ENCODE data around the gene PSME1.

Gene PSME1

DNA sequence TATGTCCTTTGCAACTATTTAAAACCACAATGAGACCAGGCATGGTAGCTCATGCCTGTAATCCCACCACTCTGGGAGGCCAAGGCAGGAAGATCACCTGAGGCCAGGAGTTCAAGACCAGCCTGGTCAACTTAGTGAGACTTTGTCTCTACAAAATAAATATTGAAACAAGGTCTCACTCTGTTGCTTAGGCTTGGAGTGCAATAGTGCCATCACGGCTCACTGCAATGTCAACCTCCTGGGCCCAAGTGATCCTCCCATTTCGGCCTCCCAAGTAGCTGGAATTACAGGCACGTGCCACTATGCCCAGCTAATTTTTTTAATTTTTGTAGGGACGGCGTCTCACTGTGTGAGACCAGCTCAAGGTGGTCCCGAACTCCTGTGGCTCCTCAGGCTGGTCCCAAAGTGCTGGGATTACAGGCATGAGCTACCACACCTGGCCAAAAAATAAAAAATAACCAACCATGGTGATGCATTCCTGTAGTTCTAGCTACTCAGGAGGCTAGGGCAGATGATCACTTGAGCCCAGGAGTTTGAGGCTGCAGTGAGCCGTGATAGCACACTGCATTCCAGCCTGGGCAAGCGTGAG, 6.5 kb upstream of the PSME1 start:
- DNase-seq (ENCODE audit: low read depth in 3 of 3, low spot score in 1 of 3) = no peak

DNA sequence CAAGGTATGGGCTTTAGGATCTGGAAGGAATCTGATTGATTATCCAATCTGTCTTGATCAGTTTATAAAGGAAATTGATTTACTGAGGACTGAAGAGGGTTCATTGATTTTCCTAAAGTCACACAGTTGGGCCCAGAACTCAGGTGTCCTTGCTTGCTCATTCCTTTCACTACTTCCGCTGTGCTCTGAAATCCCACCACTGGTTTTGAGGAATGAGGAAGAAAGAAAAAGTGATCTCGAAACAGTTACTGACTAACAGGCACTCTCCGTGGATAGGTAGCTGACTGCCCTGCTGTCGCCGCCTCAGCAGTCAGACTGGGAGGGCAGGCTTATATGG, 5.6 kb upstream of the PSME1 start, which contains the start of gene FITM1:
FITM1 (plus strand) TSS at position 280 of the 337 bp plus-strand sequence. CDS start 905 bp downstream, outside the sequence.
- DNase-seq (ENCODE audit: low read depth in 3 of 3, low spot score in 1 of 3) = no peak

DNA sequence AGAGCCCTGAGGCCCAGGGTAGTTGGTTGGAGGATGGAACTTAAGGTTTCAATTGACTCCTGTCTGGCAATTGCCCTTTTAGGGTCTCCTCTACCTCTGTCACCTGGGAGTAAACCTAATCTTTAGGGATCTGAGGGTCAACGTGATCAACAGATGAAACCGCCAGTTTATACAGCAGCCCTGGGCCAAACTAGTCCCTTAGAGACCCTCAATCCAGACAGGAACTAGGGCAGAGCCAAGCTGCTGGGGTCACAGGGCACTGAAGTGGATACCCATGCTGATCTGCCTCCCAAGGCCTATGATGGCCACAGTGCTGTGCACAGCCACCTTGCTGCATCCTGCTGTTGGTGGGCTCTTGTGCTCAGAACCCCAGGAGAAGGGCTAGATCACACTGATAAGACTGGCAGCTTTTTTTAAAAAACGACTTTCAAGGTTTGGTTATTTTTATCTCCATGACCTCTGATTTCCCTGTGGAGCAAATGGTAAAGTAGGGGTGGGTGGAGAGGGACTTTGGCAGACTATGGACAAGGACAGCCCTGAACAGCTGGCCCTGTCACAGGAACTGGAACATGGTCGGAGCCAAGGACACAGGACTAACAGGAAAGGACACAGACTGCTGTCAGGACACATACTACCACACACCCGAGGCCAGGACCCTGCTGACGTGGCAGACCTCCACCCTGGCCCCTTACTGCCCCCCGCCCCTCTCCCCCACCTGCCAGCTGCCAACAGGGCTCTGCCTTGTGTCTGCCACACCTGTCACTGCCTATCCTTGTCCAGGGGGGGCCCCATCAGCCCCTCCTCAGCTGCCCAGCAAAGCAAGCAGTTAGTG, 5.1 kb upstream of the PSME1 start:
- no peak for DNase-seq (ENCODE audit: low read depth in 3 of 3, low spot score in 1 of 3)

DNA sequence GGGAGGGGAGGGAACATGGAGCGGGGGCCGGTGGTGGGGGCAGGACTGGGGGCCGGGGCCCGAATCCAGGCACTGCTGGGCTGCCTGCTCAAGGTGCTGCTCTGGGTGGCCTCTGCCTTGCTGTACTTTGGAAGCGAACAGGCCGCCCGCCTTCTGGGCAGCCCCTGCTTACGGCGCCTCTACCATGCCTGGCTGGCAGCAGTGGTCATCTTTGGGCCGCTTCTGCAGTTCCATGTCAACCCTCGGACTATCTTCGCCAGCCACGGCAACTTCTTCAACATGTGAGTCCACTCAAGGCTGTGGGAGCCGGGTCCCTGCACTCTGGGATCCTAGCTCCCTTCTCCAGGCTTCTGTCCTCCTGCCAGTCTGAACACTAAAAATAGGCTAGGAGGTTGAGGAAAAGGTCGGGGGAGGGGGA, 4.4 kb upstream of the PSME1 start:
- DNase-seq (ENCODE audit: low read depth in 3 of 3, low spot score in 1 of 3) = no peak

DNA sequence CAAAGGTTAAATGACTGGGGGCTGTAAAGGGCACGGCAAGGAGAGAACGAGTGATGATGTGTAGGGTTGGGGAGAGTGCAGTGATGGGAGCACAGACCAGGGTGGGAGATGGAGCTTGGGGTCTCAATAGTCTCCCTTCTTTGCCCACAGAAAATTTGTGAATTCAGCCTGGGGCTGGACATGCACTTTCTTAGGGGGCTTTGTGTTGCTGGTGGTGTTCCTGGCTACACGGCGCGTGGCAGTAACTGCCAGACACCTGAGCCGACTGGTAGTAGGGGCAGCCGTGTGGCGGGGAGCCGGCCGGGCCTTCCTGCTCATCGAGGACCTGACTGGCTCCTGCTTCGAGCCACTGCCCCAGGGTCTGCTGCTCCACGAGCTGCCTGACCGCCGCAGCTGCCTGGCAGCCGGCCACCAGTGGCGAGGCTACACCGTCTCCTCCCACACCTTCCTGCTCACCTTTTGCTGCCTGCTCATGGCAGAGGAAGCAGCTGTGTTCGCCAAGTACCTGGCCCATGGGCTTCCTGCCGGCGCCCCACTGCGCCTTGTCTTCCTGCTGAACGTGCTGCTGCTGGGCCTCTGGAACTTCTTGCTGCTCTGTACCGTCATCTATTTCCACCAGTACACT, 3.8 kb upstream of the PSME1 start:
- DNase-seq (ENCODE audit: low read depth in 3 of 3, low spot score in 1 of 3) = peak in 1 of 3 donors; percentile 24

DNA sequence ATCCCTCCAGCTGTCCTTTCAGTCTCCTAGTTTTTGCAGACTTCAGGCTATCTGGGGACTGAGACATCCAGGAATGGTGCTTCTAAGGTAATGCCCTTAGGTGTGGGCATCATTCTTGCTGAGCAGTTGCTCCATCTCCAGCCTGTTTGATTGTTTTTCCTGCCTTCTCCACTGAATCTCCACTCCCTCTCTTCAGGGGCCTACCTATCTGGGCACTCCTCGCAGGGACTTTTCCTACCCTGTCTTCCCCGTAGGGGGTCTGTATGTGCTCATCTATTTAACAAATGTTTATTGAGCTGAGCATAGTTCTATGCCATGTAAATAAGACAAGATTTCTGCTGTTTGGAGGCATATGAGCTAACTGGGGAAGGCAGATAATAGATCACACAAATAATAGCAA, 3.0 kb upstream of the PSME1 start:
- DNase-seq (ENCODE audit: low read depth in 3 of 3, low spot score in 1 of 3) = no peak

DNA sequence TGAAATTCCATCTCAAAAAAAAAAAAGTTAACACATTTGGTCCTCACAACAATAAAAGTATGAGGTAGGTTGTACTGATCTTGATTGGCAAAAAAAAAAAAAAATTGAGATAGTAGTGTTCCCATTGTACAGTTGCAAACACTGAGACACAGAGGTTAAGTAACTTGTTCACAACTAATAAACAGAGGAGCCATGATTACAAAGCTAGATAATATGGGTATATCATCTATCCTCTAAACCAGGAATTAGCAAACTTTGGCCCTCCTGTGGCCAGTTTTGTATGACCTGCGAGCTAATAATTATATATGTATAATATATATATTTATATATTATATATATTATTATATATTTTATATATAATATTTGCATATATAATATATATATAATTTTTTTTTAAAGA, 2.3 kb upstream of the PSME1 start:
- DNase-seq (ENCODE audit: low read depth in 3 of 3, low spot score in 1 of 3) = no peak

DNA sequence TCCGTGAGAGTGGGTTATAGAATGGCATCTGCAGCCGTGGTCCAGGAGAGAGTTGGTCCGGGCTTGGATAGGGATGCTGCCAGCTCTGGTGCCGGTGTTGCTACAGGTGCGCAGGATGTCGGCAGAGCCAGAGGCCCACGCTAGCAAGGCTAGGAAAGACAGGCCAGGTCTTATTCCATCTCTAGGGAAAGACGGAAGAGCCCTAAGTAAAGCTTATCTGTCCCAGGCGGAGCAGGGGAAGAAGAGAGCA, 485 bp upstream of the PSME1 start:
- no peak for DNase-seq (ENCODE audit: low read depth in 3 of 3, low spot score in 1 of 3)

DNA sequence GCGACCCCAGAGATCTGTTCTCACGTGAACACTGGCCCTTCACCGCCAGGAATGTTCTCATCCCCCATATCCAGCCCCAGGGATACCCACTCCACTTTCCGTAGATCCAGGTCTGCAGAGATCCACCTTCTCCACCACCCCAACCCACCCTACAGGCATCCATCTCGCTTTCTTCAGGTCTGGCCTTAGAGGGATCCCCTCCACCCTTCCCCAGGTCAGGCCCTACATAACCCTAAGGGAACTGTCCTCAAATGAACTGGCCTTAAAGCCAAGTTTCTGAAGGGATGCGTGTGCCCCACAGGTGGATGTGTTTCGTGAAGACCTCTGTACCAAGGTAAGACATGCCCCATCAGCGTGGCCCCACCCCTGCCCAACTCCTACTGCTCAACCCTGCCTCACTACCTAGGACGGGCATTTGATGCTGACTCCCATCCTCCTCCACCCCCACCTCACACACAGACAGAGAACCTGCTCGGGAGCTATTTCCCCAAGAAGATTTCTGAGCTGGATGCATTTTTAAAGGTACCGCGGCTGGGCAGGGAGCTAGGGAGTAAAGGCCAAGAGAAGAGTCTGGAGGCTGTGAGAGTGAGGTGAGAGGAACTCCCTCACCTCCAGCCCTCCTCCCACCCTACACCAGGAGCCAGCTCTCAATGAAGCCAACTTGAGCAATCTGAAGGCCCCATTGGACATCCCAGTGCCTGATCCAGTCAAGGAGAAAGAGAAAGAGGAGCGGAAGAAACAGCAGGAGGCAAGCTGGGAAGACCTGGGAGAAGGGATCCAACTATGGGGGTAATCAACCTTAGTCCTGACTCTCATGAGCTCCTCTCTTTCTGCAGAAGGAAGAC, 912 bp downstream of the PSME1 start:
- no peak for DNase-seq (ENCODE audit: low read depth in 3 of 3, low spot score in 1 of 3)

DNA sequence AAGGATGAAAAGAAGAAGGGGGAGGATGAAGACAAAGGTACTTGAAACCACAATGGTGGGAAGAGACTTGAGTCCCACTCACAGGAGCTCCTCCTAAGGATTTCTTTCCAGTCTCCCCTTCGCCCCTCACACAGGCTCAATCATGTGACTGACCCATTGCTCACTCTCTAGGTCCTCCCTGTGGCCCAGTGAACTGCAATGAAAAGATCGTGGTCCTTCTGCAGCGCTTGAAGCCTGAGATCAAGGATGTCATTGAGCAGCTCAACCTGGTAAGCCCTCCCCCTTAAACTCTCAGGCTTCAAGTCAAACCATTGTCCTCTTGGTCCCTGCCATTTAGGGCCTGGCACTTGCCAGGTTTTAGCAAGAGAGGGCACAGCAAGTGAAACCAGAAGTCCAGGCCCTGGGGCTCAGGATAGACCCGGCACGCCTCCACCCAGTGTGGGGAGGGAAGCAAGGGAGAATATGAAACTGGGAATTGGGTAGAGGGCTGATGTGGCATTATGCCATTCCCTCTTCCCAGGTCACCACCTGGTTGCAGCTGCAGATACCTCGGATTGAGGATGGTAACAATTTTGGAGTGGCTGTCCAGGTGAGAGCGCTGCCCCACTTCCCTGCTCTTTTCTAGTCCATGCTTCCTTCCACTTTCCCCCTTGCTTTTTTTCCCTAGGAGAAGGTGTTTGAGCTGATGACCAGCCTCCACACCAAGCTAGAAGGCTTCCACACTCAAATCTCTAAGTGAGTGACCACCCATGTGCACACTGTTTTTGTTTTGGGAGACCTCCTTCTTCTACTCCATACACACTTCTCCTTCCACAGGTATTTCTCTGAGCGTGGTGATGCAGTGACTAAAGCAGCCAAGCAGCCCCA, 1.8 kb downstream of the PSME1 start:
- no peak for DNase-seq (ENCODE audit: low read depth in 3 of 3, low spot score in 1 of 3)

DNA sequence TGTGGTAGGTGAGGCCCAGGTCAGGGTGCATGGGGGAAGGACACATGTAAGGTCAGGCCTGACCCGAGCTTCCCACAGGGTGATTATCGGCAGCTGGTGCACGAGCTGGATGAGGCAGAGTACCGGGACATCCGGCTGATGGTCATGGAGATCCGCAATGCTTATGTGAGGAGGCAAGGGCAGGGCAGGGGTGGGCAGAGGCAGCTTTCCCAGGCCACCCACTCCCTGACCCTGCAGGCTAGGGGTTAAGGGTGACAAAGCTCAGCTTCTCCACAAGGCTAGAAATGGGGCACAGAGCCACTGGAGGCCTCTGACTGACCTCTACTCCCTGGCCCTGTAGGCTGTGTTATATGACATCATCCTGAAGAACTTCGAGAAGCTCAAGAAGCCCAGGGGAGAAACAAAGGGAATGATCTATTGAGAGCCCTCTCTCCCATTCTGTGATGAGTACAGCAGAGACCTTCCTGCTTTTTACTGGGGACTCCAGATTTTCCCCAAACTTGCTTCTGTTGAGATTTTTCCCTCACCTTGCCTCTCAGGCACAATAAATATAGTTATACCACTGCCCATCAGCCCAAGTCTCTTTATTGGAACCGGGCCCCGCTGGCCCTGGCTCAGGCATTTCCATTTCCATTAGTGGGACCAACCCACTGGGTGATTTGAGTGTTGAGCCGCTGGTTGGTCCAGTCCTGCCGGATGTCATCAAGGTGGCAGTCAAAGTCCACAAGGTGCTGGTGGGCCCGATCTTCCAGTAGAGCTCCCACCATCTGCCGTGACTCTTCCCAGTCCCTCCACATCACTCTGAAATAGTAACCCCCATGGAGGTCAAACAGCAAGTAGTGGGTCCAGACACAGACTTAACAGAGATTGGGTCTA, 2.6 kb downstream of the PSME1 start:
- no peak for DNase-seq (ENCODE audit: low read depth in 3 of 3, low spot score in 1 of 3)

DNA sequence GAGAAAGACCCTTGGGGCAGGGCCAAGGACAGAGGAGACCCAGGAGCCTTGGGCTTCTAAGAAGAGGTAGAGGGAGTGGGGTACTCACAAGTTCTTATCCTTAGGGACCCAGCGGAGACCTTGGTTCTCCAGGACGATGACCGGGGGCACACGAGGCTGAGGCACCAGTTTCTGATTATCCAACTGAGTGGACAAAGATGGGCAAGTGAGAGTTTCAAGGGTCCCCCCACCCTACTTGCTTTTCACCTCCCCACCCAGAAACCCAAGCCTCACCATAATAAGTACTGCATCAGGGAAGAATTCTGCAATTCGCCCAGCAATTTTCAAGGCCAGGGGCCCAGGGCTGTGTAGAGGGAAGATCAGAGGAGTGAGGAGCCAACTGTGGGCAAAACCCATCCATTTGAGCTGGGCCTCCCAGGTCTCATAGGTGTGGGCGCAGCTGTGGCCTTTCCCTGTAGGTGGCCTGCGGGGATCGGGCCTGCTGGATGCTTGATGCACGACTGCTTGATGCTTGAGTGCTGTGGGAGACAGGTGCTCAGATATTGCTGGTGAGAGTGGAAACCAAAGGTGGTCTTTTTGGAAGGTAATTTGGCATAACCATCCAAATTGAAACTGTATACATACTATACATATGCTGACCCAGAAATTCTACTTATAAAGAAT, 3.4 kb downstream of the PSME1 start:
- DNase-seq (ENCODE audit: low read depth in 3 of 3, low spot score in 1 of 3) = no peak

DNA sequence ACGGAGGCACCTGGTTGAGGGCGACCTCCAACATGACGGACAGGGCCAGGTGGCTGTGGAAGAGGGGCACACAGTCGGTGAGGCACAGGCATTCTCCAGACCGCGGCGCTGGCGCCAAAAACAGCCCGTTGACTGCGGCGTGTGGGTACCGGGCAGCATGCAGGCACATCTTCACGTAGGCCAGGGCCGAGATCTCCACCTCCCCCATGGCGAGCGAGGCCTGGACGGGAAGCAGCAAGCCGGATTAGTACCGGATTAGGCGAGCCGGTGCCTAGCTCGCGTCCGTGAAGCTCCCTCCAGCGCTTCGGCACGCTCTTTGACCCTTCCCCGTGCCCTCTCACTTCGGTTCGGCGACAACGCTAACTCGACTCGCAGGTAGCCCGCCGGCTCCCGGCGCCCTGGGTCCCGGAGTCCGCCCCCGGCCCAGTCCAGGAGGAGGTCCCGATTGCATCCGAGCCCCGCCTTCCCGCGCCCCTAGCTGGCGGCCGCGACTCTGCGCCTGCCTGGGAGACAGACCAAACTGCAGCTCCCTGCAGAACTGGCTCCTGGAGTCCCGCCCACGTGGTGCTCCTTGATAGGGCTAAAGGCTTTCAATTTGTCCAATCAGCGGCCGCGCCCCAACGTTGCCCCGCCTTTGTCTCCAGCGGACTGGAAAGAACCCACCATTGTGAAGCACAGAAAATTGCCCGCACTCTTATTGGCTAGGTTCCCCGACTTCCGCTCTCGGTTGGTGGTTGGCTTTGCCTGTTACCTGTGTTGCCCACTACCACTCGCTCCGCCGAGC, 5.3 kb downstream of the PSME1 start, which contains the start of gene EMC9:
EMC9 (minus strand) TSS at position 495 of the 784 bp plus-strand sequence; CDS start at position 208, 287 bp downstream.
- DNase-seq (ENCODE audit: low read depth in 3 of 3, low spot score in 1 of 3) = peak; percentile 97 to 98 (median 97)

DNA sequence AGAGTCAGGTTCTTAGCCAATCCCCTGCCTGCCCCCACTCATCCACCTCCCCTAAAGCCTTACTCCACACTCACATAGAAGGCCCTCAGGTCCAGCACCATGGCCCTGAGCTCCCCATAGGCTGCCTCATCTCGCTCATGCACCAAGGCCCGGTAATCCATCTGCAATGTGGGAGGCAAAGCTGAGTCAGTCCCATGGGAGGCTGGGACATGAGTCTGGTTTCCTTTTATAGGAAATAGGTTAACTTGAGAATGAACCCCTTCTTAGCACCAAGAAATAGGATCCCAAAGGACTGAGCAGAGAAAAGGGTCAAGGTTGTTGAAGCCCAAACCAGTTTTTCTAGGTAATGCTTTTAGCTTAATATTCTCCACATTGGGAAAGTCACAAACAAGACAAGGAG, 7.5 kb downstream of the PSME1 start:
- DNase-seq (ENCODE audit: low read depth in 3 of 3, low spot score in 1 of 3) = no peak

DNA sequence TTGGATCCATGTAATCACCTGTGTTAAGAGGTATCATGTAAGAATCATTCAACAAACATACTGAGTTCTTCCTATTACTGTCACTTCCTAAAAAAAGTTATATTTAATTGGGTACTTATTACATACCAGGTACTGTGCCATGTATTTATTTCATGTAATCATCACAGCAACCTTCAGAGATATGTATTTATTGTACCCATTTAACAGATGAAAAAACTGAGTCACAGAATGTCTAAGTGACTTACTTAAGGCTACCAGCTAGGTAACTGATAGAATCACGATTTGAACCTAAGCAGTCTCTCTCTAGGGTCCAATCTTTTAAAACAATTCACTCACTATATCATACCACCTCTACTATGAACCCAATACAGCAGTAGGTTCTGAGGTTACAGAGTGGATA, 8.5 kb downstream of the PSME1 start:
- DNase-seq (ENCODE audit: low read depth in 3 of 3, low spot score in 1 of 3) = no peak

DNA sequence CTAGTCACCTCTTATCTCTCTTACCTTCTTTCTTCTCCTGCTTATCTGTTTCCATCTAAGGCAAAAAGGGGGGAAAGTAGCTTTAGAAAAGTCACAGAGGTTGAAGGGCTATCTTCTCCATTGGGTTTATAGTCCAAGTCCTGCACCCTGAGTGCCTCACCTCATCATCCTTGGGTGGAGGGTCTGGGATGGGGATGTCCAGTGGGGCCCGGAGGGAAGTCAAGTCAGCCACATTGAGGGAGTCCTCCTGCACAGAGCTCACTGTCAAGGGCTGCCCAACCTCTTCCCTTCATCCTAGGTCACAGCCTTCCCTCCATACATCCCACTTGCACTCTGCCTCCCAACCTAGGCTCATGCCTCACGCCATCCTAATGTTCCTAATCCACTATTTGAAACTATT, 9.2 kb downstream of the PSME1 start:
- no peak for DNase-seq (ENCODE audit: low read depth in 3 of 3, low spot score in 1 of 3)

DNA sequence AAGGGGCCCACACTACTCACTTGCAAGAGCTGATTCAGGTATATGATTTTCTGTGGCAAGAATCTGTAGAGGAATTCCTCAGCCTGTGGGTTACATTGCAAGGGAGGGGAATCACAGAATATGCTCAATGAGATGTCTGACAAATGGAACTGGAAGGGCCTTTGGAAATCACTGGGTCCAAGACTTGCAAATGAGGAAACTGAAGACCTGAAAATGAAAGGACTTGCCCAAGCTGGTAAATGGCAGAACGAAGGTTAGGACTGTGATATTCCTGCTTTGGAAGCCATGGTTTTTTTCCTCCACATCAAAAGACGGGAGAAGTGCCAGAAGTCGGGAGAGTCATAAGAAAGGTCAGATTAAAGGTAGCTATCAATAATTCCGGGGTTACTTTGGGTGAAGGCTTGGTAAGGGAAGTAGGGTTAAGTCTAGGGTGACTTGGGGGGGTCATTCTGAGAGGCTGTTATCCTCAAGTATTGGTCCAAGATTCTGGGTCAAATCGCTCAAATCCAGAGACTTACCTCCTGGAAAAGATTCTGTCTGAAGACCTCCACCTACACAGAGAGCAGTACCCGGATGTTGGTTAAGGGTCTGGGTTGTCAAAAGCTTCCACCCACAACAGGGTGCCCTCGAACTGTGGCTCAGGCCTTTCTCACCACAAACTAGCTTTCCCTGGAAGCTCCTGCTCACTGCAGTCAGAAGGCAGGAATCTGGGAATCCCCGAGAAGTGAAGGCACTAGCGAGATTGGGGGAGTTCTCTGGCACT, 9.9 kb downstream of the PSME1 start:
- no peak for DNase-seq (ENCODE audit: low read depth in 3 of 3, low spot score in 1 of 3)
